Erythroblast (primary cell): ENCODE results near the gene KRTAP1-1.
"Not testable (repeated sequence)": the region's sequence is repeated elsewhere in the genome, so short reads cannot be mapped to it uniquely, and the experiment has no call there.

Source experiments
- GATA1 ChIP-seq: IDR thresholded peaks from 2 replicates; pipeline ENCODE4 v1.6.1; 2011; ENCODE audit warnings: low read depth, mild to moderate bottlenecking, control low read depth, low read length, moderate library complexity
- POLR2A ChIP-seq: IDR thresholded peaks from 2 replicates; pipeline ENCODE4 v1.6.1; 2011; ENCODE audit warnings: mild to moderate bottlenecking, low read length

DNA sequence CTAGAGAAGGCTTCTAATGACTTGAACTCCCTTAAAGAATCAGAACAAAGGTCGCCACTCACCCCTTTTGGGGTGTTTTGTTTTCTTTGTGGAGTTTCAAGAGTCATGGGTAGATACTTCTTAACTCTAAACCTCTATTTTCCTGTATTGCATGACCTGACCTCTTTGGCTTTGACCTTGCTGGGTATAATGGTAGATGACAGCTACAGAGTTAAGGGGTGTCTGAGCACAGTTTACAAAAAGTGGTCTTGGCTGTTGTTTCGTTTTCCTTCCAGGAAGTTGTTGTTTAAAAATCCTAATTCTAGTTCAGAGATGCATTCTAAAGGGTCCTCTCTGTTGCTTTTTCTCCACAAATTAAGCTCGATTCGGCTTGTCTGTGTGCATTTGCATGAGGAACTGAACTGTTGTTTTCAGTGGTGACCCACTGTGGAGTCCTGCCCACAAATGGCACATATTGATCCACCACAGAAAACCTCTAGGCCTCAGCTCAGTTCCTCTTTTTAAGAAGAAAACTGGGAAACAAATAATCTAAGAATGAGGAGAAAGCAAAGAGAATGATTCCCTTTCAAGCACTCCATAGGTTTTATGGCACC lies 47.6 kb upstream of the KRTAP1-1 start:
- TF ChIP-seq POLR2A, GATA1: not testable (repeated sequence)
